HG03064 (cell line): ENCODE measurements around the gene CAMTA1.

Source experiments
- ATAC-seq: cut with Tn5 transposase; IDR thresholded peaks from one replicate; pipeline ENCODE4 v1.9.1; 2021; ENCODE audit warnings: low read depth; ENCODE audit not compliant: unreplicated experiment

The CAMTA1 gene

DNA sequence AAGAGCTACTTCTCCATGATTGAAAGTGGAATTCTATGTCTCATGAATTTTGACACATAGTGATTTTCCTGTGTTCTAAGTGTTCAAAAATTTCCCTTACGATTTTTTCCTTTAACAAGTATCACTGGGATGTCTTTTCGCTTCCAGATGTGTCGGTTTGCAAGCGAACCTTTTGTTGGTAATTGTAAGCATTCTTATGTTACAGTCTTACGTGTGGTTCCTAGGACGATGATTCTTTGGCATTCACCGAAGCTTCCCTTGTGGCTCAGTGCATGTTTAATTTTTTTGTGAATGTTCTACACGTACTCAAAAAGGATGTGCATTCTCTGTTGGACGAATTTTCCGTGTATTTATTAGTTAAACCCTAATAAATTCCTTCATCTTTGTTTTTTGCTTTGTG is 211.6 kb downstream of the CAMTA1 start:
- ATAC-seq: no peak

DNA sequence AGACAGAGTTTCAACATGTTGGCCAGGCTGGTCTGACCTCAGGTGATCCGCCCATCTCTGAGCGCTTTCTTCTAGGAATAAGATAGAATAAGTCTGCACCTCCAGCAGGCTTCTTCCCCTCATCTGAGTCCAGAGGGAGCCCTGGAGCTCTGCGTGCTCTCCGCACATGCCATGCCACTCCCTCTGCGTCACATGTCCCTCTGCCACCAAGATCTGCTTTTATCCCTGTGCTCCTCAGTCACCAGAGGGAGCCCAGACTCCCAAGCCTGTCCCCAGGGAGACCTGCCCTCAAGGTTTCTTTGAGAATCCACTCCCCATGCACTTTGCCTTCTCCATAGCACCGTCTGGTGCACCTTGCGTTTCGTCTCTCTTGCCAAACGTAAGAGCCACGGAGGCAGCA is 213.0 kb downstream of the CAMTA1 start:
- no peak for ATAC-seq

DNA sequence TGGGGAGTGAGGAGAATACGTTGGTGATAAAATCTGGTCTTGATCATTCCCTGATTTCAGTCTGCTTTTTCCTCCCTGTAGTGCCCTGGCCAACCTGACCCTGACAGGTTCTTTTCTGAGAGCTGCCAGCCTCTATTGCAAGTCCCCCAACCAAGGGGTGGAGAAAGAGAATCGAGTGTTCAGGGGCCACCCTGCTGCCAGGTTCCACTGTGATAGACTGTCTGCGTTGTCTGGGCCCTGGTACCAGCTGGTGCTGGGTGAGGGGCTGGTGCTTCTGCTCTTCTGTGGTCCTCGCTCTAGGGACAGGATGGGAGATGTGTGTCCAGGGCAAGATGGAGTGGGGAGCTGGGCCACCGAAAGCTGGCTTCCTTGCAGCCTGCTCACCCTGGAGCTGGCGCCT is 214.6 kb downstream of the CAMTA1 start:
- ATAC-seq: no peak

DNA sequence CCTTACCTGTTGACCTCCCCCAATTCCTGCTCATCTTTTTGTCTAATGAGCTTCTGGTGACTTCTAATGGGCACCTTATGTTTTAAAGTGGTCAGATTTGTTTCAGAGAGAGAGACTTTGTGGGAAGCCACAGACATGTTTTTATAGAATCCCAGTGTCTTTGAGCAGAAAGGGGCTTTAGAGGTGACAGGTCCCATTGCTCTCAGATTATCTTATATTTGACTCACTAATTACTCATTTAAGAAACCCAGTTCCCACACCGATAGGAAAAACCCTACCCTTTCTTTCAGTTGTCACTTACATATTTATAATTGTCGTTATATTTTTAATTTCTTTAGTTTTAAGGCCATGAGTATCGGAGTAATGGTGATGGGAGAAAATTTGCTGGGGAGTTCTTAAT is 215.5 kb downstream of the CAMTA1 start:
- ATAC-seq: no peak

DNA sequence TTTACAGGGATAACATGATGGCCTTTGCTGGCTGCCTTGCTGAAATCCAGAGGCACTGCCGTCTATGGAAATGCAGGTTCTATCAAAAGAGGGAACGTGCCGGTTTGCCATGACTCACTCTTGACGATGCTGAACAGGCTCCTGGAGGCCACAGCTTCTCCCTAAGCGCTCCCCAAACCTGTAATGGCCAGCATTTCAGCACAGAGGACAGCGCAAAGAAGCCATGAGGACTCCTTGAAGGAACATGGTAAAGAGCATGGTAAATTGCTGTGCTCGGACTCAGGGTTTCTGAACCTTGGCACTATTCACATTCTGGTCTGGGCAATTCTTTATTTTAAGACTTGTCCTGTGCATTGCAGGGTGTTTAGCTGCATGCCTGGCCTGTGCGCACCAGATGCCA is 217.5 kb downstream of the CAMTA1 start:
- ATAC-seq: no peak

DNA sequence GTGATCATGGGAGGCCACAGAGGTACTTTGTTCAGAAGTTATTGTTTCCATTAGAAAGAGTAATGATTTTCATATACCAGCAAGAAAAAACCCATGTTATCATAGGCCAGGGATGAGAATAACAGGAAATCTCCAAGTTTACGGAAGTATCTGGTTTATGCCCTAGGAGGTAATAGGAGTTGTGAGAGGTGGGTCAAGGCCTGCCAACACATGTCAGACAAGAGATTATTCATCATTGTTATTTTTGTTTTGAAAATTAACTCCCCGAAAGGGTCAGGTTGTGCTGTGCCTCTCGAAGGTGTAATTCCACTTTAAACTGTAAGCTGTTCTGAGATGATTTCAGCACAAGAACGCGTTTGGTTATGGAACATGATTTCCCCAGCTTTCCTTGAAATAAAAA is 218.4 kb downstream of the CAMTA1 start:
- ATAC-seq: no peak

DNA sequence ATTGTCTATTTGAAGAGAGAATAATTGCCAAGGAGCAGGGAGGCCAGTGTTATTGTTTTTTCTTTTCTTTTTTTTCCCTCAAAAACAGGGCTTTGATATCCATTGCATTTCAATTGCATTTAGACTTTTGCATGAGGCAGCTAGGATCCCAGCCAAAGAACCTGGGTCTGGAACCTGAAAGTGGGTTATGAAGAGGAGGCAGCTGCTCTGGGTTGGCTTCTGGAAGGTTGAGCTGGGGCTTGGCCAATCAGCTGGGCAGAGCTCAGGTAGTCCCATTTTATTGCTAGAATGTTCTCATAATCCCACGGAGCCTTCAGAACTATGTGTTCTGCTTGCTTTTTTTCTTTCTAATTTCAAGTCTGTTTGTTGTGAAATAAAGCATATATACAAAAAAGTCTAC is 218.9 kb downstream of the CAMTA1 start:
- ATAC-seq: no peak

DNA sequence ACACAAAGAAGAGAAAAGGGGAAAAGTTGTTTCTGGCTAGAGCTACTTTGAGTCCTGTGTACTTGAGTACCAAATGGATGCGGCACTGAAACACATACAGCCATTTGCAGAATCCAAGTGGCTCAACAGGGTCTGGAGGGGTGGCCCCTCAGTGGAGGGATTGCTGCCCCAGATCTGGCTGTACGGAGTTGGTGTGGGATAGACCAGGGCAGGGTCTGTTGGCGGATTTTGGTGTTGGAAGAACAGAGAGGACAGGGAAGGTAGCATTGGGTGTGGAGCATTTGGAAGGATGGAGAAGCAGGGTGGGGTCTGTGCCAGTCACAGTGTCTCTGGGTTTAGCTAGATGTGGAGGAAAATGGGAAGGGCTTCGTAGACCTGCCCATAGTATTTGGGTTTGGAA is 220.5 kb downstream of the CAMTA1 start:
- ATAC-seq: no peak

DNA sequence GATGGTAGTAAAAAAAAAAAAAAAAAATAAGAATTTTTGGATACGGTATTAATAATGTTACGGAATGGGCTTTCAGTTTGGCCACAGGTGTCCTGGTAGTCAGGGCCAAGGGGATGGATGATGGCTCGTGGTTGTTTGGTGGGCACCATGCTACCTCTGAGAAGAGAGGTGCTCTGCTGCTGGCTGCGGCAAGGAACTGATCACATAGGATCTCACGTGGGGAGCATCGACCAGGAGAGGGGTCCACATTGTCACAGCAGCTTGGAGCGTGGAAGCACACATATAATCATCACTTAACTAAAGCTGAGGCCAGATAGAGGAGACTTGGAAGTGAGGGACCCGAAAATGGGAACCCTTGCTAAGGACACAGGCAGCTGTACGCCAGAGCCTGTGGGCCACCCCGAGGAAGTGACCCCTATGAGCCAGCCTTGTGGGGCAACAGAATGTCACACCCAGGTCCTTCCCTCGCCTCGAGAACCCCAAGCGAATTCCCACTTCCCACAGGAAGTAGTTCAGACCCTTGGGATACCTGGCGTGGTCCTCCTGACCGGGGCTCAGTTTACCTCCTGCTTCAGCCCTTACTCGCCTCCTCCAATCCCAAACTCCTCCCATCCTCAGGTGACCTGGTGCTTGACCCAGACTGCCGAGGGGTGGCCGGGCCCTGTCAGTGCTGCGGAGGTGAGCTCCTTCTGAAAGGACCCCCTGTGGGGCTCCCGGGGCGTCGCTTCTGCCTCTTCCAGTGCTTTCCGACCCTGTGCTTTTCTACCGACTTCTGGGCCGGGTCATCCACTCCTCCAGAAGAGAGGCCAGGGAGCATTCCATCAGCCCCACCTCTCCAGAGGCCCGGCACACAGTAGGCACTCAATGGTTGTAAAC is 222.0 kb downstream of the CAMTA1 start:
- ATAC-seq: no peak

DNA sequence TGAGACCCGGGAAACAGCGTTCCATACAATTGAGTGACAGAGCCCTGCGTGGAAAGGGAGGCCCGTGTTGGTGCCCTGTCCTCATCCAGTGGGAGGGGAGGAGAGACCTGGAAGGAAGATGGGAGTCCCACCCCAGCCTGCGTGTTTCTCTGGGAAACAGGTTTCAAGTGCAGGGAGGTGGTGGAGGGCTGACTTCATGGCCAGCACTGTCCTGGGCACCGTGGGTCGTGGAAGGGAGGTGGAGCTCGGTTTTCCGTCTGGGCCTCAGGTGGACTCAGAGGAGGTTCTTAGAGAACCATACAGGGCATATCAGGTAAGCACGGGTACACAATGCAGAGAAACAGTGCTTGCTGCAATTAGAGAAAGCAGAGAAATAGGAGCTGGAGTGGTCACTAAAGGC is 222.6 kb downstream of the CAMTA1 start:
- no peak for ATAC-seq

DNA sequence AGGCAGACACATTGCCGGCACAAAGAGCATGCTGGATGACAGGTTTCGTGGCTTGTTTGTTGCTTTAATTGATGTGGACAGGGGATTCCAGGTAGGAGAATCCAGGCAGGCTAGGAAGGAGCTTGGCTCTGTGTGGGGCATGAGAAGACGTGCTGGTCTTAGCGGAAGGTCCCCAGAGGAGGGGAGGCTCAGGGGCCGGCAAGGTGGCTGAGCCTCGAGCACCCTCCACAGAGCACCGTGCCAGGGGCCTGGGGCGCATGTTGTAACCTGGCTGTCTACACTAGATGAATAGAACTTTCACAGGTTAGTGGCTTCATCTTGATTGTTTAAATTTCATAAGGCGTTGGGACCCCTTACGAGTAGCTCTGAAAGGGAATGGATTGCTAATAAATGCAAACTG is 223.1 kb downstream of the CAMTA1 start:
- no peak for ATAC-seq

DNA sequence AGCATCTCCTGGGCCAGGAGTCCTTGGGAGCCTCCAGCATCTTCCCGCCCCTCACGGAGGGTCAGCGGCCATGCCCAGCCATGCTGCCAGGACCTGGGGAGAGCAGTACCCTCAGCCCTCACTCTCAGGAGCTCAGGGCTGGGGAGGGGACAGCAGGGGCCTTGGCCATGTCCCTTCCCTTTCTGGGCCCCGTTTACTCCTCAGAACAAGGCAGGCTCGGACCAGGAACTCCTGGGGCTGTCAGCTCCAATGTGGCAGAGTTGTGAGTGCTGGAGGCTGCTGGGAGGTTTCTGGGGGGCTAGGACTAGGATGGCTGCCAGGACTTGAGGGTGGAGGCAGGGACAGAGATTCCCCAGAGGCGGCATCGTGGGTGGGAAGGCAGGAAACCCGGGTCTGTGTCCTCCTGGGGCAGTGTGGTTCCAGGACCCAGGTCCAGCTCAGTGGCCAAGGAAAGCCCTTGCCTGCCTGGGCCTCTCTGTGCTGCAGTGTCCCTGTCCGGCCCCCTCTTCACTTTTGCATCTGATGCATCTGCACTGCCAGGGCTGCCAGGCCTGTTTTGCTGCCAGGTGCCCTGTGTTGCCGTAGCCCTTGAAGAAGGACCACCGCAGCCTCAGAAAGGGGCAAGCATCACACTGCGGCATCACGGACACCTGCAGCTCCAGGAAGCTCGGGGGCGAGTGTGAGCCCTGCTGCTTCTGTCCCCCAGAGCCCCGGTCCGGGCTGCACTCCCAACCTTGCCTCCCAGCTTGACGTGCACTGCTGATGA is 223.9 kb downstream of the CAMTA1 start:
- no peak for ATAC-seq

DNA sequence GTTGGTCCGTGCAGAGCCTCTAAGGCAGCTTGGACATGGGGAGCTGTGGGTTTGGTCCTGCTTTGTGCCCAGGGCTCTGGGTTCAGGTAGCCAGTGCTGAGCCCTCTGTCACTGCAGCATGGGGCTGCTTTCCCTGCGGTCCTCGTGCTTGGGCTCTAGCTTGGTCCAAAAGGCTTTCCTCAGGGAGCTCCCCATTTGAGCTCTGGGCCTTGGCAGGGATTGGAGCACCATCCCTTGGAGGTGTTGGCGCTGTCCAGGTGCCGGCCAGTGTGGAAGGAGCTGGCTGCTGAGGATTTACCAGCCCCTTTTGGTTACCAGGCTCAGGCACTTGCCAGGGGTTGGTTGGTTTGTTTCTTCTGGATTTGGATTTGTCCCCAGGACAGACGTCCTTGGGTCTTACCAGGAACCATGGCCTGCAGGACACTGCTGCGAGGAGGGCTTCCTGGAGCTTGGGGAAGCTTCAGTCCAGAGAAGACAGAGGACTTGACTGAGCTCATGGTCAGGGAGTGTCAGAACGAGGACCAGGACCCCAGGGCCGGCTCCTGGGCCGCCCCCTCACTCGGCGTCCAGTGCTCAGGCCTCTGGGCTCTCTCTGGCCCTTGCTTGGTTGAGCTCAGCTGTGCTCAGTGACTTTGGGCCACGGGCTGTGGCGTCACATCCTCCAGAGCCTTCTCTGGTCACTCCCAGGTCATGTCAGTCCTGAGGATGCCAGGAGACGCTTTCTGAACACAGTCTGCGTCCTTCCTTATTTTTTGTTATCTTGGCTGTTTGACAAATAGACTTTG is 224.7 kb downstream of the CAMTA1 start:
- no peak for ATAC-seq

DNA sequence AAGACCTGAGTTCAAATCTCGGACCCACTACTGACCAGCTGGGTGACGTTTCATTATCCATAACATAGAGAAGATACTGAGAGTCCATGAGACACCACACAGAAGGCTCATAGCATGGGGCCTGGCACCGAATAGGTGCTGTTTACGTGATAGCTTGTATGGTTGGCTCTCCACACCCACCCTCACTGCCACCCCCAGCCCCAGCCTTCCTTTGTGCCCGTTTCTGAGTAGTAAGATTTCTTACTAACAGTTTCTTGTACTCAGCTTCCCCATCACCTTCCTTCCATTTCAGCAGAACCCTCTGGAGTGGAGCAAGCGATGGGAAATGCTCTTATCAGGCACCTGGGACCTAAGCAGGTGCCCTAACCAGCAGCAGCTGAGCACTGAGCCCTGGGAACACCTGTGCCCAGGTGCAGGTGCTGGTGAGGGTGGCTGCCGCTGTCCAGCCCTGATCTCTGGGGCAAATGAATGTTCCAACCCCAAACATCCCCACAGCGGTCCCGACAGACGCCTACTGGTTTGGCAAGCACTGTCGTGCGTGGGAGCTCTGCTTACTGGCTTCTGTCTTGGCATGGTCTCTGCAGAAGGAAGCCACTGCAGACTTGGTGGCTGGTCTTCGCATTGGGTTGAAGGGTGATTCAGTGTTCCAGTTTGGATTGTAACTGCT is 225.4 kb downstream of the CAMTA1 start:
- no peak for ATAC-seq

DNA sequence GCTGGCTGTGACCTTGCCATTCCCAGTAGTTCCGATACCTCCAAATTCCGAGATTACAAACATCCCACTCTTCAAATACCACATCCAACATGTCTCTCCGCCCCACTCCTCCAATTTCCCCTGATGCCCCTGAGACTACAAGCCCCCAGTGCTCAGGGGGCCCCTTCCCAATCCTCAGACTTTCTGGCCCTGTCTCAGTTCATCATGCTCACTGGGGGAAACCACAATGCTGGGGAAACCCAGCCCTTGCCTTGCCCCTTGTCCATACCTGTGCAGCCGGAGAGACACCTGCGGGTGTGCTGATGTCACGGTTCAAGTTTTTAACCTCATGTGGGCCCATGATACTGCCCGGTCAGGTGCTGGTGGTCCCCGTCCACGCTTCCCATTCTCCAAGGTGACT is 226.6 kb downstream of the CAMTA1 start:
- no peak for ATAC-seq

DNA sequence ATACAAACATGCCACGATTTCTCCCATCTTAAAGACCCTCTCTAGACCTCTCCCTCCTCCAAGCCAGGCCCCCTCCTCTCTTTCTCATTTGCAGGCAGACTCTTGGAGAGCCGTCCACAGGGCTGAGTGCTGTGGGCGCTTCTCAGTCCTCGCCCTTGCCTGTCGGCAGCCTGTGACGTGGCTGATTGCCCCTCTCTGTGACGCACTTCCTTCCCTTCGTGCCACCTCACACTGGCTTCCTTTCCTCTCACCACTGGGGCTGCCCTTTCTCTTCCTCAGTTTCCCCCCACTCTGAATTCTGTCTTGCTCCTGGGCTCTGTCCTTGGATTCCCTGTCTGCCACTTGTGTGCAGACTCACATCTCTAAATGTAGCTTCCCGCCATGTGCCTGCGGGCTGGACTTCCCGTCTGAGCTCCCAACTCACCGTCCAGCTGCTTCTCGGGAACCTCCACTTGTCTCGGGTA is 227.2 kb downstream of the CAMTA1 start:
- no peak for ATAC-seq

DNA sequence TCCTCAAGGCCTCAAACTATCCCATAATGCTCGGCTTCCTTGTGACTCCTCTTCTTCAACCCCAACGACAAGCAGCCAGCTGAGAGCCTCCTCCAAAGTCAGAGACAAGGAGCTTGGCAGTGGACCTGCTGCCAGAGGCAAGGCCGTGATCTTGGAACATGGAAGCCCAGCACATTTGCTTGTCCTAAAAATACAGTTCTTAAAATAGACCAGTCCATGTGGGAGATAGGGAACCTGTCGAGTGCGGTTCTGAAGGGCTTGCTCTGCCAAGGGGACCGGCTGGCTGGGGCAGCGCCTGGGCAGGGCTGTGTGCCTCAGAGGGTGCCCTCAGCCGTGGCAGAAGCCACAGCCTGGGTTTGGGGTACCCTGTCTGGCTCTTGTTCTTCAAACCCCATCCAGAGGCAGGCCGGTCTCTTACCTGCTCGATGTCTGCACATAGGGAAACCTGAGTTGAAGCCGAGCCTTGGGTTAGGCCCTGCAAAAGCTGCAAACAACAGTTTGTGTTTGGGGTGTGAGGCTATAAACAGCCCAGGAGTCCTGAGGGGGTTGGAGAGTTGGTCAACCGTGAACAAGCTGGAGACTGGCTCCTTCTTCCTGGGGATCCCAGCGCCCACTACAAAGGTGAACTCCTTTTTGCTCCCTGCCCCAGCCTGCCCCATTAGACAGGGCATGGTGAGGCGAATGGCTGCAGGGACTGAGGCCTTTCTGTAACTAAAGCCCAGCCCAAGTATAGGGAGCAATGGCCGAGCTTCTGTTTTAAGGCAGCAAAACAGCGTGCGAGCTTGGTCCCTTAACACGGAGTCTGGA is 228.8 kb downstream of the CAMTA1 start:
- ATAC-seq: no peak

DNA sequence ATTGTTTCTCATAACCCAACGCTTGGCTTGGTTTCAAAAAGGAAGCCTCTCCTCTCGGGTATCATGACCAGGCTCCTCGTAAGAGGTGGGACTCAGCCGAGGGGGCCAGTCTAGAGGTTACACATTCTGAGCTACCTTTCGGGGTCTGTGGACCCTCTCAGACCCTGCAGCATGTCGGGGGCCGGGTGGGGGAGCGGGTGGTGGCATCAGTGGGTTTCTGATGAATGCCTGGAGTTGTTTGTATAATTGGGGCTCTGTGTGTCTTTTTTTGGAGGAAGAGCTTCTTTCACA is 229.3 kb downstream of the CAMTA1 start:
- ATAC-seq: no peak

DNA sequence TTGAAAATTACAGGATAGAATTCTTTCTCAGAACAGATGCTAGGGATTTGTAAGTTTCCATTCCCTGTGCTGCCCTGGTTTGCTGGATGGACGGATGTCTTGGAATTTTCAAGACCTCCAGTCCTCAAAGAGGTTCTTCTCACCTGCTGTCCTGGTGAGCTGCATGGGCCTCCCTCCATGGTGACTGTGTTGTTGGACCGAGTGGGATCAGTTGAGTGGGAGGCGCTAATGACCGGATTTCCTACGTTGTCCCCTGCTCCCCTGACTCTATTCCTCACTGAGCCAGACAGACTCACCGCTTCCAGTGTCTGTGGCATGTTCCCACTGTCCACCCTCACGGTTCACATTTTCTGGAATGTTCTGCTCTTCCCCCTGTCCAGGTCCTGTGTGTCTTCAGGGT is 229.8 kb downstream of the CAMTA1 start:
- no peak for ATAC-seq

DNA sequence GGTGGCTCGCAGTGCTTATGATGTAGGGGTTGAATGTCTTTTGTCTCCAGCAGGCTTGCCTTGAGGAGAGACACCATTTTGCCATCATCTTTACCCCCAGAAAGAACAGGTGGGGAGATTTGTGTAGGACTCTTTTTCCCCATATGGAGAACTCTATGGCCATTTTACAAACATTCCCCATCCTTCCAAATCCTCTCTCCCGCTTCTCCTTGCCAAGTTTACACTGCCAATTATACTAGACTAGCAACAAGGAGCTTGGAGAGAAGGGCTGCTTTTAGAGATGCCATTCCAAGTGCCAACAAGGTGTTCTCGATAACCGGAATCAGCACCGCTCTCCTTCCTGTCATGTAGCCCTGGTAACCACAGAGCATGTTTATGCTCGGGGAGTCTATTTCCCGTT is 233.1 kb downstream of the CAMTA1 start:
- ATAC-seq: no peak
